HEK293 (cell line): ENCODE measurements around the gene FAM8A1.

ENCODE experiments used
- HOXC10 ChIP-seq: sonication (generic); formaldehyde crosslinking; IDR thresholded peaks from 2 replicates; pipeline ENCODE4 v1.8.1; 2023; ENCODE audit warnings: mild to moderate bottlenecking, missing genetic modification reagents
- ZNF133 ChIP-seq: fragments of 450-650 bp; formaldehyde crosslinking; IDR thresholded peaks from 2 replicates; pipeline ENCODE4 v1.5.1; 2016; ENCODE audit warnings: missing biosample characterization, missing genetic modification characterization
- ZNF324 ChIP-seq: fragments of 450-650 bp; formaldehyde crosslinking; IDR thresholded peaks from 2 replicates; pipeline ENCODE4 v1.5.1; 2016; ENCODE audit warnings: missing biosample characterization, missing genetic modification characterization
- TF ChIP-seq, protein P1 (sequence below): fragments of 450-650 bp; formaldehyde crosslinking; IDR thresholded peaks from 2 replicates; pipeline ENCODE4 v1.5.1; 2016; ENCODE audit warnings: missing biosample characterization, missing genetic modification characterization
- TF ChIP-seq, protein P2 (sequence below): fragments of 450-650 bp; formaldehyde crosslinking; IDR thresholded peaks from 2 replicates; pipeline ENCODE4 v1.5.1; 2016; ENCODE audit warnings: missing biosample characterization, missing genetic modification characterization
- TF ChIP-seq, protein P3 (sequence below): fragments of 450-650 bp; formaldehyde crosslinking; IDR thresholded peaks from 2 replicates; pipeline ENCODE4 v1.5.1; 2016; ENCODE audit warnings: missing biosample characterization, missing genetic modification characterization
- TF ChIP-seq, protein P4 (sequence below): fragments of 450-650 bp; formaldehyde crosslinking; IDR thresholded peaks from 2 replicates; pipeline ENCODE4 v1.5.1; 2016; ENCODE audit warnings: missing biosample characterization, missing genetic modification characterization

DNA sequence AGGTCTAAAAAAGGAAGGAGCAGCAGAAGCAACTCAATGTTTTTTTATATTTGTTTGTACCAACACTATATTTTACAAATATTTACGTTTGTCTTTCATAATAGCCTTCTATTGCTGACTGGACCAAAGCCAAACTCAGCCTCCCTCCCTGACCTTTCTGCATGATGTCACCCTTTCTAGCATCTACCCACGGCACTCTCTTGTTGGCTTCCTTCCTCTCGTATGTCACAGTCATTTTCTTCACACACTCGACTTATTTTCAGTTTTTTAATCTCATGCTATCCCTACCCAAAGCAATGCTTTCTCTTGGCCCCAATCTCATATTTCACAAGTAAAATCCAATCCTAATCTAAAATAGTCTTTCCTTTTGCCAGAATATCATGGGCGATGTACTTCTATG, 16.3 kb upstream of the FAM8A1 start:
- TF ChIP-seq, protein P1, sequence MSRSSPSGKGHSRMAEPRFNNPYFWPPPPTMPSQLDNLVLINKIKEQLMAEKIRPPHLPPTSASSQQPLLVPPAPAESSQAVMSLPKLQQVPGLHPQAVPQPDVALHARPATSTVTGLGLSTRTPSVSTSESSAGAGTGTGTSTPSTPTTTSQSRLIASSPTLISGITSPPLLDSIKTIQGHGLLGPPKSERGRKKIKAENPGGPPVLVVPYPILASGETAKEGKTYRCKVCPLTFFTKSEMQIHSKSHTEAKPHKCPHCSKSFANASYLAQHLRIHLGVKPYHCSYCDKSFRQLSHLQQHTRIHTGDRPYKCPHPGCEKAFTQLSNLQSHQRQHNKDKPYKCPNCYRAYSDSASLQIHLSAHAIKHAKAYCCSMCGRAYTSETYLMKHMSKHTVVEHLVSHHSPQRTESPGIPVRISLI (tag by site-specific recombination): no peak
- TF ChIP-seq, protein P2, sequence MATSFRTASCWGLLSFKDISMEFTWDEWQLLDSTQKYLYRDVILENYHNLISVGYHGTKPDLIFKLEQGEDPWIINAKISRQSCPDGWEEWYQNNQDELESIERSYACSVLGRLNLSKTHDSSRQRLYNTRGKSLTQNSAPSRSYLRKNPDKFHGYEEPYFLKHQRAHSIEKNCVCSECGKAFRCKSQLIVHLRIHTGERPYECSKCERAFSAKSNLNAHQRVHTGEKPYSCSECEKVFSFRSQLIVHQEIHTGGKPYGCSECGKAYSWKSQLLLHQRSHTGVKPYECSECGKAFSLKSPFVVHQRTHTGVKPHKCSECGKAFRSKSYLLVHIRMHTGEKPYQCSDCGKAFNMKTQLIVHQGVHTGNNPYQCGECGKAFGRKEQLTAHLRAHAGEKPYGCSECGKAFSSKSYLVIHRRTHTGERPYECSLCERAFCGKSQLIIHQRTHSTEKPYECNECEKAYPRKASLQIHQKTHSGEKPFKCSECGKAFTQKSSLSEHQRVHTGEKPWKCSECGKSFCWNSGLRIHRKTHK (tag by site-specific recombination): no peak
- TF ChIP-seq ZNF324 (tag by site-specific recombination) (no peak), ZNF133 (tag by site-specific recombination) (no peak), HOXC10 (no peak)
- TF ChIP-seq, protein P3, sequence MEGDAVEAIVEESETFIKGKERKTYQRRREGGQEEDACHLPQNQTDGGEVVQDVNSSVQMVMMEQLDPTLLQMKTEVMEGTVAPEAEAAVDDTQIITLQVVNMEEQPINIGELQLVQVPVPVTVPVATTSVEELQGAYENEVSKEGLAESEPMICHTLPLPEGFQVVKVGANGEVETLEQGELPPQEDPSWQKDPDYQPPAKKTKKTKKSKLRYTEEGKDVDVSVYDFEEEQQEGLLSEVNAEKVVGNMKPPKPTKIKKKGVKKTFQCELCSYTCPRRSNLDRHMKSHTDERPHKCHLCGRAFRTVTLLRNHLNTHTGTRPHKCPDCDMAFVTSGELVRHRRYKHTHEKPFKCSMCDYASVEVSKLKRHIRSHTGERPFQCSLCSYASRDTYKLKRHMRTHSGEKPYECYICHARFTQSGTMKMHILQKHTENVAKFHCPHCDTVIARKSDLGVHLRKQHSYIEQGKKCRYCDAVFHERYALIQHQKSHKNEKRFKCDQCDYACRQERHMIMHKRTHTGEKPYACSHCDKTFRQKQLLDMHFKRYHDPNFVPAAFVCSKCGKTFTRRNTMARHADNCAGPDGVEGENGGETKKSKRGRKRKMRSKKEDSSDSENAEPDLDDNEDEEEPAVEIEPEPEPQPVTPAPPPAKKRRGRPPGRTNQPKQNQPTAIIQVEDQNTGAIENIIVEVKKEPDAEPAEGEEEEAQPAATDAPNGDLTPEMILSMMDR (tag by site-specific recombination): no peak
- TF ChIP-seq, protein P4, sequence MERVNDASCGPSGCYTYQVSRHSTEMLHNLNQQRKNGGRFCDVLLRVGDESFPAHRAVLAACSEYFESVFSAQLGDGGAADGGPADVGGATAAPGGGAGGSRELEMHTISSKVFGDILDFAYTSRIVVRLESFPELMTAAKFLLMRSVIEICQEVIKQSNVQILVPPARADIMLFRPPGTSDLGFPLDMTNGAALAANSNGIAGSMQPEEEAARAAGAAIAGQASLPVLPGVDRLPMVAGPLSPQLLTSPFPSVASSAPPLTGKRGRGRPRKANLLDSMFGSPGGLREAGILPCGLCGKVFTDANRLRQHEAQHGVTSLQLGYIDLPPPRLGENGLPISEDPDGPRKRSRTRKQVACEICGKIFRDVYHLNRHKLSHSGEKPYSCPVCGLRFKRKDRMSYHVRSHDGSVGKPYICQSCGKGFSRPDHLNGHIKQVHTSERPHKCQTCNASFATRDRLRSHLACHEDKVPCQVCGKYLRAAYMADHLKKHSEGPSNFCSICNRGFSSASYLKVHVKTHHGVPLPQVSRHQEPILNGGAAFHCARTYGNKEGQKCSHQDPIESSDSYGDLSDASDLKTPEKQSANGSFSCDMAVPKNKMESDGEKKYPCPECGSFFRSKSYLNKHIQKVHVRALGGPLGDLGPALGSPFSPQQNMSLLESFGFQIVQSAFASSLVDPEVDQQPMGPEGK: no peak
